Stimulated activated naive CD4-positive, alpha-beta T cell treated with Interleukin-2 at 50 U/mL for 16 hours (primary cell): ENCODE measurements around the gene ITGA3.

ENCODE experiments used
- DNase-seq: peaks from one replicate; lab custom pipeline; 2025; lab: John Stamatoyannopoulos, UW

Gene ITGA3

DNA sequence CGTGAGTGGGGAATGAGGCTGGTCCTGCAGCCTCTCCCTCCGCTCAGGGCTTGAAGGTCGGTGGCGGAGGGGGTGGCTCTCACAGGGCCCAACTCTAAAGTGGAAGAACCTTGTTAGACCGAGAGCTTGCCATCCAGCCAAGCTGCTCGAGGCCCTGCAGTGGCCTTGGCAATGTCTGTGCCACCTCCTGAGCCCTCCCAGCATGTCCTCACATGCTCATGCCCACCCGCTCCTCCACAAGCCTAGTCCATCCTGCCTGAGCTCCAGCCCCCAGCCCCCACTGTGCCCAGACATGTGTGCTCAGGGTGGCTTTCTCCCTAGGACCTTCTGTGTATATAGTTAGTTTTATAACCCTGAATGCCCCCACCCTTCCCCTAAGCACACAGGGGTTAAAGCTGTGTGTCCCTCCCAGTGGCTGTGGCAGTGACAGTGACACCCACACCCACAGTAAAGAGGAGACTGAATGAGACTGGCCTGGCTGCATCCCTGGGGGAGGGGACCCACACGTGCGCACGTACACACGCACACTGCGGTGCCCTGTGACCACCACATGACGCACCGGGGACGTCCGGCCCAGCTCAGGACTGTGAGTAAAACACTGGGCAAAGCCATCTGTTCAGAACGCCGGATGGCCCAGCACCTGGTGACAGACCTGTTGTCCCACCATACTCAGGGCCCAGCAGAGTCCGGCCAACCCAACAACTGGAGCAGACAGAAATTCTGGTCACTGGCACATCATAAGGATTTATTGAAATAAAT lies 54.9 kb downstream of the ITGA3 start:
- no peak for DNase-seq

DNA sequence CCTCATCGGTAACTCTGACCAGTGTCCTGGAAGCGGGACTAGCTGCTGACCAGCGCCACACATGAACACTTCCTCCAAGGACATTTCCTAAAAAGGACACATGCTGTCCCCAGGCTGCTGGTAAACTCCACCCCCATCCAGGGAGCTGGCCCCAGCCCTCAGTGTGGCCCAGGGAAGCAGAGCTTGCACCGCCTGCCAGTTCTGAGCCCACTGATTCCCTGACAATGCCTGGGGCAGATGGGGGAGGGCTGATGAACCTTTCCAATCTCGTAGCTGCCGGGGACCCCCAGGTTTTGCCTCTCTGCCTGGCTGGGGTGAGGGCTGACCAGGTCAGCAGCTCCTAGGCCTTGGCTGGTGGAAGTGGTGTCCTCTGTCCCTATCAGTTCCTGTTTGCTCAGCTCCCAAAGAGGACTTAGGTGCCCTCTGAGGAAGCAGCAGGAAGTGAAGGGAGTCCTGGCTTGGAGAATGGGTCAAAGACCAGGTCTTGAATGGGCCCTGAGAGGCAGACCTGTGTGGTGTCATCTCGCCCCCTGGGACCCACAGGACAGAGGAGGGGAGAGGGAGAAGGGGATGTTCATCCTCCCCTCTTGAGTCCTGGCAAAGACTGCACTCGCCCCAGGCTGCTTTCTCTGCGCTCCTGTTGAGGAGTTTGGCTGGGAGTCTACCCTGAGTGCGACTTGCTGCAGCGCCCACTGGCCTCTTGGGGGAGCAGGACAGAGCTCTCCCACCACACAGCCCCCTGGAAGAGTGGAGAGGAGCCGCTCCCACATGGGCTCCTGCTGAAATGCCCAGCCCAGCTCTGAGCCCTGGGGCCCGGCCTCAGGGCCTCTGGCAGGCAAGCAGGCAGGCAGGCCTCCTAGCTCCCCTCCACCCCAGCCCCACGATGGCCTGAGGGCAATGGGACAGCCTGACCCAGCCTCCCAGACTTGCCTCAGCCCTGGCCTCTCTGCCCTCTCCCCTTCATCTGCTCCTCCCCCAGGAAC lies 56.1 kb downstream of the ITGA3 start:
- DNase-seq = no peak

DNA sequence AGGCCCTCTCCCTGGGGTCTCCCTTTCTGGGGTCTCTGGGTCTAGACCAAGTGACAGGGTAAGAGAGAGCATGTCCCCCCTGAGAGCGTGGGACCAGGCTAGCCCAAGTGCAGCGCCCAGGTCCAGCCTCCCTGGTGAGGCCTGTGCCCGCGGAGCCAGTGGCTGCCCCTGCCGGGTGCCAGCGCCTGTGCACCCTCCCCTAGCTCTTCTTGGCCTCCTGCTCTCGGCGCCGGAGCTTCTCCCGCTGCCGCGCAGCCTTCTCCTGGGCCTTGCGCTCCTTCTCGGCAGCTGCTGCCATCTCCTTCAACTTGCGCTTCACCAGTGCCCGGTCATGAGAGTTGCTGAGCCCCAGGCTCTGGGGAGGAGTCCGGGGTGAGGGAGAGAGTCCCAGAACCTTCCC lies 56.8 kb downstream of the ITGA3 start:
- DNase-seq = no peak

DNA sequence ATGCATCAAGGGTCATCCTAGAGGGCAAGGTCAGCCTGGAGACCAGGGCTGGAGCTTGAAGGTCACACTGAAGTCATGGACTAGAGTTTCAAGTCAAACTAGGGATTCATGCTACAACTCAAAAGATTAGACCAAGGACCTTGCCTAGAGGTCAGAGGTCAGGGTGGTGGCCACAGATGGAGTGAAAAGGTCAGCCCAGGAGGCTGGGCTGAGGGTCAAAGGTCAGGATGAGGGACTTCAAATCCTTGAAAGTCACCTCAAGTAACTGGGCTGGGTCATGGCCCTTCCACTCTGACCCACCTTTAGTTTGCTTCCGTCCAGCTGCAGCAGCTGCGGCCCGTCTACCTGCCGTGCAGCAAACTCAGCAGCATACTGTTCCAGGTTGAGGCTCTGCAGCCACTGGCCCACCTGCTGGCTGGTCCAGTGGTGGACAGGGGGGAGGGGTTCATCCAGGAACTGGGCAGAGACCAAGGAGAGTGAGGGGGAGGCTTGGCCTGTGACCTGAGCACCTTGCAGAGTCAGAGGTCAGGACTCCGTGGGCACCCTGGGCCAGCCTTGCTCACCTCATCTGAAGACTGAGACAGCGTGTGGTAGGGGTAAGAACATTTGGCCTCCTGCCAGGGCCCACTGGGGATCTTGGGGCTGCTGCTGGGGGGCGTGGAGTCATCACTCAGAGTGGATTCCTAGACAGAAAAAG lies 57.9 kb downstream of the ITGA3 start:
- DNase-seq = no peak

DNA sequence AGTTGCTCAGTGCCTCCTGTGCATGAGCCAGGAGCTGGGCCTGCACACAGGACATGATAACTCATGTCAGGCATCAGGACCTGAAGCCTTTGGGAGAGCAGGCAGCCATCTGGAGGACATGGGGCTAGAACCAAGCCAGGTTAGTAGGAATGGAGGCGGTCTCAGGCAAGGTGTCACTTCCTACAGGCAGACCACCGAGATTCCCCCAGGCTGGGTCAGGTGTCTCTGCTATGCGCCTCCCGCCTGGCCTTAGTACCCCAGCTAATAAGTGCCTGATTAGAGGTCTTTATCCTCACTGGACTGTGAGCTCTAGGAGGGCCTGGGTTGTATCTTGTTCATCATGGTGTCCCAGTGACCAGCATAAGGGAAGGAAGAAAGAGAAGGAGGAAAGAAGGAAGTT lies 58.5 kb downstream of the ITGA3 start:
- DNase-seq = no peak

DNA sequence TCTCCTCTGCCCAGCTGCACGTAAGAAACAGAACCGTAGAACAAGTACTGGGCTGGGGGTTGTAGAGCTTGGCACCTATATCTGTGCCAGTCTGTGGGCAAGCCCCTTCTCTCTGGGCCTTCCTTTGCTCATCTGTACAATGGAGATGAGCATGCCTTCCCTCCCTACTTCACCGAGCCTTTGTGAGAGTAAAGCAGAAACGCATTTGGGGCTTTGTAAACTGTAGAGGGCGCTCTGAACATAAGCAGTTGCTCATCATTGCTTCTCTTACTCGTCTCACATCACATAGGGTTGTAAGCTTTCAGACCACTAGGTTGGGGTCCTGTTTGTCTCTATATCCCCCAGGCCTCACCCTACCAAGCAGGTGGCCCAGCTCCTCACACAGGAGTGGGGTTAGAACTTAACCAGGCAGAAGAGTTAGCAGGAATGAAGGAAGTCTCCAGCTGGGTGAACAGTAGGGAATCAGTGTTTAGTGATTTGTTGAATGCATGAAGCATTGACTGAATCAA lies 59.0 kb downstream of the ITGA3 start:
- DNase-seq = peak; percentile 4

DNA sequence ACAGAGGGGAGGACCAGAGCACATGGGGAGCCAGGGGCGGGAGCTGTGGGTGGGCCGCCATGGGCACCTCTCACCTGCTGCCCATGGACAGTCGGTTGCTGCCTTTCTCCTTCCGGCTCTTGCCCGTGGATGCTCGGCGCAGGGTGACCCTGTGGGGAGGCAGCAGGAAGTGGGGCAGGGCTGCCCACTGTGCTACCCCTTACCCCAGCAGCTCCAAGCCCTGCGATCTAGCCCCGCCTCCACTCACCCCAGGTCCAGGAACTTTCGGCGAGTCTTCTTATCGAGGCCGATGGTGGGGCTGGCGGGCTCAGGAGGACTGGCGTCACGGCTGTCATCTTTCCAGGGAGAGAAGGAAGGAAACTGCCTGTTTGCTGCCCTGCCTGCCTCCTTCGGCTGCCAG lies 59.8 kb downstream of the ITGA3 start:
- DNase-seq = no peak

DNA sequence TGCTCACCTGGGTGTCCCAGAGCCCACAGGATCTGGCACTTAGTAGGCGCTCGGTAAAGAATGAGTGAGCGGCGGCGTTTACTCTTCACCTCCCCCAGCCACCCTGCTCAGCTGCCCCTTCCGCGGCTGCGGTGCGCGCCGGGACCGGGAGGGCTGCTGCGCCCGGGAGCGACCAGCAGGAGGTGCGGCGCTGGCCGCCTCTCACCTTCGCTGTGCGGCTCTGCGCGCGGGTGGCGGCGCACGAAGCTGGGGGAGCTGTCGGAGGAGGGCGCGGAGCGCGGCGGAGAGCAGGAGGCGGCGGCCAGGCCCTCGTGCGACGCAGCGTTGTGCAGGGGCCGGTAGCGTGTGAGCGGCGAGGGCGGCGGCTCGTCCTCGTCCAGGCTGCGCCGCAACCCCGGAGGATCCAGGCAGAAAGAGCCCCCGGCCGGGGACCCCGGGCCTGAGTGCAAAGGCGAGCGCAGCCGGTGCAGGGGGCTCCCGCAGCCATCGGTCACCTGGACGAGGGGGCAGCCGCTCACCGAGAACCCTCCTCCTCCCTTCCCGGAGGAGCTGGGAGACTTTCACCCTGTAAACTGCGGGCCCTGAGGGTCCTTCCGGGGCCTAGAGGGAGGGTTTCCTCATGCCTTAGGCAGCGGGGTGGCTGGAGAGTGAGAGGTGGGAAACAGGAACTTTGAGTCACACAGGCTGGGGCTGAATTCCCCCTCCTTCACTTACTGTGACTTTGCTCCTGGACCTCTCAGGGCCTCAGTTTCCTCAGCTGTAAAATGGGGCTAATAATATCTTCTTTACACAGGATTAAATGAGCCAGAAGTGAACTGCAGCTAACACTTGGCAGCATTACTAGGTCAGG lies 61.5 kb downstream of the ITGA3 start:
- peak; percentile 58 for DNase-seq

DNA sequence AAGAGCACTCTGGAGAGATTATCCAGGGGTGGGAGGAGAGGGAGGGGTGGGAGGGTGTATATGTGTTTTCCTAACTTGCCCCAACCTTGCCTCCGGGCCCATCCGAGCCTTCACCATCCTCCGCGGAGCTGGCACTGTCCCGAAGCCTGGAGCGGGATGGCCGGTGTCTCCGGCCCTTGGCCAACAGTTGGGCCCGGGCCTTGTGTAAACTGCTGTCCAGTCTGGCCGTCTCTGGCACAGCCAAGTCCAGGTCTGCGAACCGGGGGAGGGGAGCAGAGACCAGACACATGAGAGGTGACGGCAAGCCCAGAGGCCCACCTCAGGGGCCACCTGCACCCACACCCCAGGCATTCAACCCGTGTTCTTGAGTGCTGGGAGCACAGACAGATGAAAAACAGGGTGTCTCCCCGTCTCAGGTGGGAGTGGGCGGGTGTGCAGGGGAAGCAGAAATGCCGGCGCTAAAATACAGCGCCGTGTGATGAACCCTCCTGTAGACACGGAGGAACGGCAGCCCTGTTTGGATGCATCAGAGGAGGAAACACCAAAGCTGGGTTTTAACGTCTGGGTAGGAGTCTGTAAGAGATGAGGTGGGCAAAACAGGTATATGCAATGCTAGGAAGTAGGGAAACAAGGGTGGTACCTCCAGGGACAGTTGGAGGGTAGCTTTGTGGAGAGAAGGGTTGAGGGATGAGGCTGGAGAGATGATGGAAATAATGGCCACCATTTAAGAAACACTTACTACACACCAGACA lies 62.3 kb downstream of the ITGA3 start:
- DNase-seq = no peak

DNA sequence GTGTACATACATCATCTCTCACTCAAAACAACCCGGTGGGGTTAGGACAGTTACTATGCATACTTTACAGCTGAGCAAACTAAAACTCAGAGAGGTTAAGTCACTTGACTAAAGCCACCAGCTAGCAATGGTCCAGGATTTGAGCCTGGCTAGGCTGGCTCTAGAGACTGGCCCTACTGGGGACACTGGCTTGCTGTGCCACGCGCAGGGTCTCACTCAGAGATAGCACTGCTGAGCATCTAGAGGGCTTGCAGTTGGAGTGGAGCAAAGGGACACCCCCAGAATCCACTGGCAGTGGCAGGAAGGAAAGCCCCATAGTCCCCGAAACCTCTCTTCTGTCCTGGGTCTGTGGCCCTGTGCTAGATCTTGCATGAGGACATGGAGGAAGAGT lies 62.9 kb downstream of the ITGA3 start:
- DNase-seq = no peak

DNA sequence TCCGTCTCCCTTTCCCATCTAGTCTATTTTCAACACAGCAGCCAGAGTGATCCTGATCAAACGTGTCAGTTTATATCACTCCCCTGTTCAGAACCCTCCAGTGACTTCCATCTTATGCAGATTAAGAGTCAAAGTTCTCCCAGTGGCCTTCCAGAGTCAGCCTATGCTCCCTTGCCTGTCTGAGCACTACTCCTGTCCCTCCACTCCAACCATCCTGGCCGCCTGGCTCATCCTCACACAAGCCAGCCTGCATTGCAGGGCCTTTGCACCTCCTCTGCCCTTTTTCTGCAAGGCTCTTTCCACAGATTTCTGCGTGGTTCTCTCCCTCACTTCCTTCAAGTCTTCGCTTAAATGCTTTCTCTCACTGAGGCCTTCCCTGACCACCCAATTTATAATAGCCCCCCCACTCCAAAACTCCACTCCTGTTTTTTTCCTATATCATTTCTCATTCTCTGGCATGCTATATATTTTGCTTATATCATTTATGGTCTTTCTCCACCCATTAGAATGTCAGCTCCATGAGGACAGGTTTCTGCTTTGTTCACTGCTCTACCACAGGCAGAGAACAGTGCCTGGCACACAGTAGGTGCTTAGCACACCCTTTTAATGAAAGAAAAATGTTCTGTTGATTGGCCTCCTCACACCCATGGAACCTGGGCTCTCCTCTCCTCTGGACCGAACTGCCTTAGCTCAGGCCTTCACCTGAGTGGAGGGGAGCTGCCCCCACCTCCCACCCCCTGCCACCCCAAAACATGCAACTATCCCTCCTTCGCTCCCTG lies 64.8 kb downstream of the ITGA3 start:
- no peak for DNase-seq

DNA sequence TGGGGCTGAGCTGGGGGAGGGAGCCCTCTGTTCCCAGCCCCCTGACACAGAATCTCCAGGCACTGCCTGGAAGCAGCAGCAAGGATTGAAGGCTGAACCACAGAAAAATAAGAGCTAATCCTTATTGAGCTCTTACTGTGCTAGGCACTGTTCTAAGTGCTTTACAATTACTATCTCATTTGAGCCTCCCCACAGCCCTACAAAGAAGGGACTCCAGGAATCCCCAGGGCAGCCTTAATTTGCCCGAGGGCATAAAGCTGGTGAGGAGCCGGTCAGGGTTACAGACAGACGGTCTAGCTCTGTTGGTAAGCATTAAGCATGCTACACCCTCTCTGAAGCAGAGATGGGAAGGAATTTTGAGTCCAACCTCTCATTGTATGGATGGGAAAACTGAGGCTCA lies 67.0 kb downstream of the ITGA3 start:
- DNase-seq = no peak

DNA sequence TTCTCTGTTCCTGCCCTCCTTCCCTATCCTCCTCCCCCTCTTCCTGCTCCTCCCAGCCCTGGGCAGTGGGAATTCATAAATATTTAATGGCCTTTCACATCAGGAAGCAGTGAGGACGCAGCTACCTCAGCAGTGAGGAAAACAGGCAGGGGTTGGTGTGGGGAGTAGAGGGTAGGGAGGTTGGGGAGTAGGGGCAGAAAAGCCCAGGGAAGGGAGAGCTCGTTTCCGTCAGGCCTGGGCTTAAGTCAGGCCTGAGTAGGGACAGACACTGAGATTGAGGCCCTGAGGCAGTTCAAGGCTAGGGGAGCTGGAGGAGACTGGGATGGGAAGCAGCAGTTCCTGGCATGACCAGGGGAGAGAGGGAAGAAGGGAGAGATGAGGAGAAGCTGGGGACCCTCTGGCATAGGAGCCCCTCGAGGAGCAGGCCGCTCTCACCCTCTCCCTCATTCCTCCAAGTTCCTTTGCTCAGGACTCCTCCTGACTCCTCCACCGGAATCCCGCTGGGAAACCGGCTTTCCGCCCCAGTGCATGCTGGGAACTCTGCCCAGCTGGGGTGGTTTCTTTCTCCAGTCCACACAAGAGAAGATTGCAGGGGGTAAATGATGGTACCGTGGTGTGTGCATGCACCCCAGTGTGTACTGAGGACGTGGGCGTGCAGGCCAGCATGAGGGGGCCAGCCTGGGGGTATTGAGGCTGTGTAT lies 67.9 kb downstream of the ITGA3 start:
- no peak for DNase-seq

DNA sequence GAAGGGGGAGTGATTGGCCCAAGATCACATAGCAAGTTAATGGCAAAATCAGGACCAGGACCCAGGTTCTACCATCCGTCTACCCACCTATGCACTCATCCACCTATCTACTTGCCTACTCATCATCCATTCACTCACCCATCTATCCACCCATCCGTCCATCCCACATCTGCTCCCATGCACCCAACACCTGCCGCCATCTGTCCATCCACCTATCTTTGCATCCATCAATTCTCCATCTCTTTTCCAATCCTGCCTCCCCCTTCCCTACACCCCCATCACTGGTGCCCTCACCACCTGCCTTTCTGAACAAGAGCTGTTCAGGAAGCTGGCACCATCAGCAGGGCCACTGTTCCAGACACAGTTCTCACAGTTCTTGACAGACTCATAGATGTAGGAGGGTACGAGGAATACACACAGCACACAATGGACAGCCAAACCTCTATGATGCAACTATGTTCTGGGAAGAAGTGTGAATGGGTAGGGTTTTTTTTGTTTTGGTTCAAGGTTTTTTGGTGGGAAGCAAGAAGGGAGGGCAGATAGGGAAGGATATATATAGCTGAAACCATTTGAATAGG lies 69.6 kb downstream of the ITGA3 start:
- no peak for DNase-seq

DNA sequence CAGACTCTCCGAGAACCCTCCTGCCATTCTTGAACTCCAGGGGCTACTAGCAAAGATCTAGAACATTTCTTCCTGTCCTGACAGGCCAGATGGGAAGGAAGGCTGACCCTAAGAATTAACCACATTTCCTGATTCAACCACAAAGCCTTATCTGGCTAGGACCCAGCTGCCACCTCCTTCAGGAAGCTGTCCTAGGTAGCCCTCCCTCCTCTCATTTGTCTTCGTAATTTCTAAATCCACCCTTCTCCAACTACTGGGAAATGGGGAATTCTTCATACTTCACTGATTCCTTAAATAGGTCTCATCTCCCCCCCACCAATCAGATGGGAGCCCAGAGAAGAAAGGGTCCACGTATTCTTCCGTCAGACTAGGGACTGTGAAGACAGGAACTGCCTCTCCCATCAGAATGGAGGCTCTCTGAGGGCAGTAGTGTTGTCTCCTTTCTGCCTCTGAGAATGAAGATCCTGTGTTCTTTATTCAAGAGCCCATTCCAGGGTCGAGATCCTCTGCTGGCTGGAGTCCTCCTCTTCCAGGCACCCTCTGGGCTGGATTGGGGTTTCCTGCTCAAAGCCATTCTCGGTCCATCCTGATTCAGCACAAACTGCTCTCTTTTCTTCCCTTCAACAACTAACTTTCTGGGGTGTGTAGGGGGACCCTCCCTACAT lies 71.9 kb downstream of the ITGA3 start:
- no peak for DNase-seq

DNA sequence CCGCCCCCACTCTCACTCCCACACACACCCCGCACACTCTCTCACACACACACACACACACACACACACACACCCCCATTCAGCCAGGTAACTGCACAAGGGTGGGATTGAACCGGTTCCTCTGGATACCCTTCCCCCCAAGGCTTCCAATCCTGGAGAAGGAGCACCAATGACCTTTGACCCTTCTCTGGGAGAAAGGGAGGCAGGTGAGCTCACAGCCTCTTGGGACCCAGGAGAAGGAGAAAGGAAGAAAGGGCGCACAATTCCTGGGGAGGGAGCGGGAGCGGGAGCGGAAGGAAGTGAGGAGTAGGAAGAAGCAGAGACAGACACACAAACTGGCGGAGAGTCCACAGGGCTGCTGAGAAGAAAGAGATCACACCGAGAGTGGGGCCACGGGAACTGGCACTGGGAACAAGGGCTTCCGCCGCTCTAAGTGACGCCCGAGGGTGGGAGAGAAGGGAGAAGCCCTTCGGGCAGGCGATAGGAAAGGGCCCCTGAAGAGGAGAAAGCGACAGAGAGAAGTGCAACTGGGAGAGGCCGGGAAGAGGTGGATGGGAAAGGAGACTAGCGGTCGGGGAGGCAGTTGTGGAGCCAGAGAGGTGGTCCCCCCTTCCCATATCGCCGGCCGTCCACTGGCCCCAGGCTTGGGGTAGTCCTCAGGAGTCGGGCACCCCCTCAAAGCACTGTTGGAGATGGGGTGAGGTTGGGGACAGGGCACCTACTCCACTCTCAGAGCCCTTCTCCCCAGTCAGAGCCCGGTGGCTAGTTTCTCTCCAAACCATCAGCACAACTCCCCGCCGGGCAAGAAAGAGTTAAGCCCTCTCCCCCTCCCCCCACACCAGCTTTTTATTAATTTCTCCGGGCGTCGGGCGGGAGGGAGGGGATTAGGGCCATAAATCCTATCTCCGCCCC lies 72.8 kb downstream of the ITGA3 start:
- no peak for DNase-seq

DNA sequence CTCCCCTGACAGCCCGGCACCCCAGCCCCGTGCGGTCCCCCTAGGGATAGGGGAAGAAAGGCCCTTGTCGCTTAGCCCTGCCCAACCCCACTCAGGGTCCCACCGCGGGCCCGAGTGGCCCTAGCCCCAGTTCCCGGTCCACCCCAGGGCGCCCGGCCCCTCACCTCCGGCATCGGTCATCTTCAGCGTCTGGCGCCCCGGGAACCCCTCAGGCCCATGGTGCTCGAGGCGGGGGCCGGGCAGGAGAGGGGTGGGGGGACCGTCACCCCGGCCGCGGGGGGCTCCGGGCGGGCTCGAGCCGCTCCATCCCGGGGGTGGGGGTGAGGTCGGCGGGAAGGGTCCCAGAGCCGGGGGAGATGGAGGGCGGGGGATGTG lies 73.4 kb downstream of the ITGA3 start:
- no peak for DNase-seq
